ENCODE data around the gene MSH2. TPM values are rescaled to one million over a fixed set of nuclear protein-coding genes. Genes with fewer than 3 reads are reported as not detected.

The MSH2 gene
- total and polyA plus RNA-seq, 2 of the 13 experiments (the other 11 are each of a cell fraction or from before 2014, with no cell fraction given), result 19.9 to 76.3 TPM

DNA sequence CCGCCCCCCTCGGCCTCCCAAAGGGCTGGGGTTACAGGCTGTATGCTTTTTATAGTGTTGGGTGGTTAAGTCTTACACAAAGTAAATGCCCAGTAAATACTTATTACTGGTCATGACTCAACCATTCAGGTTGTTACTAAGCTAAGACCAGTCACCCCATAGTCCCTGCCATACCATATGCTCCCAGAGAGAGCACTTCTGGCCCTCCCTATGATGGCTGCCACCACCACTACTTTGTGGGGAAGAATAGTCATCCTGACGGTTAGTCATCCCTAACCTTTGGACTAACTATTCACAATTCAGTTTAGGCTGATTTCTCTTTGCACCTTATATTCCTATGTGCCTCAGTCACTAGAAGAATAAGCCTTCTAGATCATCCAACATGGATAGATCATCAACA lies 42.0 kb upstream of the MSH2 start (continued):
- TF ChIP-seq CBX5 (CRISPR knock-in tag; IDR thresholded peaks at IDR 0.05; ENCODE audit: borderline replicate concordance) (no peak), KDM4B (CRISPR knock-in tag; IDR thresholded peaks at IDR 0.05) (no peak), ZNF770 (CRISPR knock-in tag; IDR thresholded peaks at IDR 0.05) (no peak), KLF11 (CRISPR knock-in tag; IDR thresholded peaks at IDR 0.05) (no peak), TCF7 (IDR thresholded peaks at IDR 0.05; ENCODE audit: low read depth) (no peak), SMAD9 (CRISPR knock-in tag; IDR thresholded peaks at IDR 0.05) (no peak), HNRNPUL1 (IDR thresholded peaks at IDR 0.05; ENCODE audit: low read depth, low read length) (no peak), MTERF4 (CRISPR knock-in tag; IDR thresholded peaks at IDR 0.05) (no peak), MZF1 (CRISPR knock-in tag; IDR thresholded peaks at IDR 0.05; ENCODE audit: borderline replicate concordance) (no peak), ZNF598 (CRISPR knock-in tag; IDR thresholded peaks at IDR 0.05; ENCODE audit: borderline replicate concordance) (no peak), ZNF75D (CRISPR knock-in tag; IDR thresholded peaks at IDR 0.05; ENCODE audit: borderline replicate concordance) (no peak), MED8 (CRISPR knock-in tag; IDR thresholded peaks at IDR 0.05; ENCODE audit: insufficient replicate concordance) (no peak), IRF2 (CRISPR knock-in tag; IDR thresholded peaks at IDR 0.05) (no peak), JUNB (CRISPR knock-in tag; IDR thresholded peaks at IDR 0.05; ENCODE audit: borderline replicate concordance) (no peak), GTF3A (CRISPR knock-in tag; conservative IDR thresholded peaks at IDR 0.05) (no peak), RBM22 (optimal IDR thresholded peaks at IDR 0.05; ENCODE audit: low read length) (no peak), GZF1 (CRISPR knock-in tag; IDR thresholded peaks at IDR 0.05) (no peak), ZNF879 (CRISPR knock-in tag; IDR thresholded peaks at IDR 0.05) (no peak), NR2C2 (CRISPR knock-in tag; IDR thresholded peaks at IDR 0.05; ENCODE audit: borderline replicate concordance) (no peak)
- TF ChIP-seq, protein P1, sequence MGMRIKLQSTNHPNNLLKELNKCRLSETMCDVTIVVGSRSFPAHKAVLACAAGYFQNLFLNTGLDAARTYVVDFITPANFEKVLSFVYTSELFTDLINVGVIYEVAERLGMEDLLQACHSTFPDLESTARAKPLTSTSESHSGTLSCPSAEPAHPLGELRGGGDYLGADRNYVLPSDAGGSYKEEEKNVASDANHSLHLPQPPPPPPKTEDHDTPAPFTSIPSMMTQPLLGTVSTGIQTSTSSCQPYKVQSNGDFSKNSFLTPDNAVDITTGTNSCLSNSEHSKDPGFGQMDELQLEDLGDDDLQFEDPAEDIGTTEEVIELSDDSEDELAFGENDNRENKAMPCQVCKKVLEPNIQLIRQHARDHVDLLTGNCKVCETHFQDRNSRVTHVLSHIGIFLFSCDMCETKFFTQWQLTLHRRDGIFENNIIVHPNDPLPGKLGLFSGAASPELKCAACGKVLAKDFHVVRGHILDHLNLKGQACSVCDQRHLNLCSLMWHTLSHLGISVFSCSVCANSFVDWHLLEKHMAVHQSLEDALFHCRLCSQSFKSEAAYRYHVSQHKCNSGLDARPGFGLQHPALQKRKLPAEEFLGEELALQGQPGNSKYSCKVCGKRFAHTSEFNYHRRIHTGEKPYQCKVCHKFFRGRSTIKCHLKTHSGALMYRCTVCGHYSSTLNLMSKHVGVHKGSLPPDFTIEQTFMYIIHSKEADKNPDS (CRISPR knock-in tag; IDR thresholded peaks at IDR 0.05), result no peak
- TF ChIP-seq, protein P2, sequence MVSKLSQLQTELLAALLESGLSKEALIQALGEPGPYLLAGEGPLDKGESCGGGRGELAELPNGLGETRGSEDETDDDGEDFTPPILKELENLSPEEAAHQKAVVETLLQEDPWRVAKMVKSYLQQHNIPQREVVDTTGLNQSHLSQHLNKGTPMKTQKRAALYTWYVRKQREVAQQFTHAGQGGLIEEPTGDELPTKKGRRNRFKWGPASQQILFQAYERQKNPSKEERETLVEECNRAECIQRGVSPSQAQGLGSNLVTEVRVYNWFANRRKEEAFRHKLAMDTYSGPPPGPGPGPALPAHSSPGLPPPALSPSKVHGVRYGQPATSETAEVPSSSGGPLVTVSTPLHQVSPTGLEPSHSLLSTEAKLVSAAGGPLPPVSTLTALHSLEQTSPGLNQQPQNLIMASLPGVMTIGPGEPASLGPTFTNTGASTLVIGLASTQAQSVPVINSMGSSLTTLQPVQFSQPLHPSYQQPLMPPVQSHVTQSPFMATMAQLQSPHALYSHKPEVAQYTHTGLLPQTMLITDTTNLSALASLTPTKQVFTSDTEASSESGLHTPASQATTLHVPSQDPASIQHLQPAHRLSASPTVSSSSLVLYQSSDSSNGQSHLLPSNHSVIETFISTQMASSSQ (IDR thresholded peaks at IDR 0.05; ENCODE audit: low read depth), result no peak
- TF ChIP-seq, protein P2 (CRISPR knock-in tag; IDR thresholded peaks at IDR 0.05; ENCODE audit: borderline replicate concordance), result no peak
